ENCODE measurements around the gene DZIP3.
"Not testable (repeated sequence)": the region's sequence is repeated elsewhere in the genome, so short reads cannot be mapped to it uniquely, and the experiment has no call there.

DZIP3 gene

GRCh38 chr3:108677811-108678210, 88.3 kb downstream of the DZIP3 start:
- DNase-seq (ENCODE audit: low read depth in 4 of 4, low spot score in 1 of 4), result no peak

GRCh38 chr3:108692286-108692685, 102.8 kb downstream of the DZIP3 start:
- not testable (repeated sequence) for DNase-seq (ENCODE audit: low read depth in 4 of 4, low spot score in 1 of 4)

- no peak for DNase-seq (ENCODE audit: low read depth in 4 of 4, low spot score in 1 of 4)
These were observed 108.9 kb downstream of the DZIP3 start for GRCh38 chr3:108698461-108698860.

GRCh38 chr3:108705045-108705444, 115.5 kb downstream of the DZIP3 start:
- no peak for DNase-seq (ENCODE audit: low read depth in 4 of 4, low spot score in 1 of 4)

GRCh38 chr3:108713009-108713516, 123.5 kb downstream of the DZIP3 start:
- DNase-seq (ENCODE audit: low read depth in 4 of 4, low spot score in 1 of 4), result no peak

- no peak for DNase-seq (ENCODE audit: low read depth in 4 of 4, low spot score in 1 of 4)
These were observed 124.3 kb downstream of the DZIP3 start for GRCh38 chr3:108713816-108714215.

- no peak for DNase-seq (ENCODE audit: low read depth in 4 of 4, low spot score in 1 of 4)
These were observed 128.9 kb downstream of the DZIP3 start for GRCh38 chr3:108718454-108718853.

- DNase-seq (ENCODE audit: low read depth in 4 of 4, low spot score in 1 of 4), result no peak
These were observed 129.8 kb downstream of the DZIP3 start for GRCh38 chr3:108719178-108719806.

GRCh38 chr3:108722724-108723123, 133.2 kb downstream of the DZIP3 start:
- no peak for DNase-seq (ENCODE audit: low read depth in 4 of 4, low spot score in 1 of 4)

- no peak for DNase-seq (ENCODE audit: low read depth in 4 of 4, low spot score in 1 of 4)
These were observed 134.6 kb downstream of the DZIP3 start for GRCh38 chr3:108724101-108724500.

- DNase-seq (ENCODE audit: low read depth in 4 of 4, low spot score in 1 of 4), result no peak
These were observed 138.6 kb downstream of the DZIP3 start for GRCh38 chr3:108728105-108728504.

- no peak for DNase-seq (ENCODE audit: low read depth in 4 of 4, low spot score in 1 of 4)
These were observed 139.4 kb downstream of the DZIP3 start for GRCh38 chr3:108728934-108729333.

GRCh38 chr3:108736821-108737220, 147.3 kb downstream of the DZIP3 start:
- no peak for DNase-seq (ENCODE audit: low read depth in 4 of 4, low spot score in 1 of 4)

GRCh38 chr3:108742929-108743328, 153.4 kb downstream of the DZIP3 start:
- no peak for DNase-seq (ENCODE audit: low read depth in 4 of 4, low spot score in 1 of 4)

Measured in stimulated activated CD4-positive, alpha-beta T cell treated with anti-CD3 and anti-CD28 coated beads, Interleukin-1b, Interleukin-23, amount 100 ng/mL, for 24 hours (primary cell).